VCaP (cell line): Measurements from ENCODE around the gene ATP6AP2.

Experiments
- H3K27ac ChIP-seq: fragments of 450-650 bp; 2 replicates; pipeline ENCODE4 v1.5.1; 2017
- TF ChIP-seq, protein P1 (sequence below): fragments of 450-650 bp; conservative IDR thresholded peaks from 2 replicates; pipeline ENCODE4 v1.5.1; 2017; ENCODE audit warnings: mild to moderate bottlenecking, moderate library complexity

Gene ATP6AP2

DNA sequence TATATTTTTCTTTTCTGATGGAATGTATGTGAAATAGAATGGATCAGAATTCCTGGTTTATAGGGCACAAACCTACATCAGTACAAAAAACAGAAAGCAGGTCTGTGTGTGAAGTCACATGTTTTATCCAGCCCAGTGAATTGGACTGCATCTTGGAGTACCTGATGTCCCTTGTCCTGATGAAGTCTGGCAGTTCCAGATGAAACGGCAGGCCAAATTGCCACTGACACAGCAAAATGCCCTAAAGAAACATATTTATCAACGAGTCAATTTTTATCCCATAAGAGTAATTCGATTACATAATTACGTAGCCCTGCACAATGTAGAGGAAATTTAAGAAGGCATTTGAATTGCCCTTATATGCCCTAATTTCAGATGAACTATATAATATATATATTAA is 37.8 kb upstream of the ATP6AP2 start:
- no peak overlapping the region for H3K27ac ChIP-seq
- TF ChIP-seq, protein P1, sequence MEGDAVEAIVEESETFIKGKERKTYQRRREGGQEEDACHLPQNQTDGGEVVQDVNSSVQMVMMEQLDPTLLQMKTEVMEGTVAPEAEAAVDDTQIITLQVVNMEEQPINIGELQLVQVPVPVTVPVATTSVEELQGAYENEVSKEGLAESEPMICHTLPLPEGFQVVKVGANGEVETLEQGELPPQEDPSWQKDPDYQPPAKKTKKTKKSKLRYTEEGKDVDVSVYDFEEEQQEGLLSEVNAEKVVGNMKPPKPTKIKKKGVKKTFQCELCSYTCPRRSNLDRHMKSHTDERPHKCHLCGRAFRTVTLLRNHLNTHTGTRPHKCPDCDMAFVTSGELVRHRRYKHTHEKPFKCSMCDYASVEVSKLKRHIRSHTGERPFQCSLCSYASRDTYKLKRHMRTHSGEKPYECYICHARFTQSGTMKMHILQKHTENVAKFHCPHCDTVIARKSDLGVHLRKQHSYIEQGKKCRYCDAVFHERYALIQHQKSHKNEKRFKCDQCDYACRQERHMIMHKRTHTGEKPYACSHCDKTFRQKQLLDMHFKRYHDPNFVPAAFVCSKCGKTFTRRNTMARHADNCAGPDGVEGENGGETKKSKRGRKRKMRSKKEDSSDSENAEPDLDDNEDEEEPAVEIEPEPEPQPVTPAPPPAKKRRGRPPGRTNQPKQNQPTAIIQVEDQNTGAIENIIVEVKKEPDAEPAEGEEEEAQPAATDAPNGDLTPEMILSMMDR, result no peak

DNA sequence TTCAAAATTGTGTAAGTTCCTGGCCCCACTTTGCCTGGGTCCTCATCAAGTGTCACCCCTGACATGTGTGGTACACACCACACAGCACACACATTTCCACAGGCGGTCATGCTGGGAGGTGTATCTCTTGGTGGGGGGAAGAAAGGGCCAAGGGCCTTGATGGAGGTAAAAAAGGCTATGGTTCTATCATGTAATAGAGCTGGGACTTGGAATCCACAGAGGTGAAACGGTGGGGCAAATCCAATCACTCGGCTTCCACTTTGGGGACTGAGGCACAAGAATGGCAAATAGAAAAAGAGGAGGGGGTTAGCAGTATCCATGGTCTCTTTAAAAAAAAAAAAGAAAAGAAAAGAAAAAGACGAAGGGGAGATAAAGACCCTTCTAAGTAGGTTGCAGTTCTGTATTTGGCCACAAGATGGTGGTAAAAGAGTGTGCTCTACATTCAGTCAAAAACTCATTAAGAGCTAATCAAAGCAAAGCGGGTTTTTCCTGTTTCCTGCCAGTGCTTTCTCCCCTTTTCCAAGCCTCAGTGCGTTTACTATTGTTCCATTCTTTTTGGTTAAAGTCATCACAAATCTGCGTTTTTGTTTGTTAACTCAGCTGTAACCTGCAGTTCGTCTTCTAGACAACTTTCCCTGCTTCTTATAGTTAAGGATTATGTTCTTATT is 37.0 kb upstream of the ATP6AP2 start:
- TF ChIP-seq, protein P1, result peak; percentile 82
- H3K27ac ChIP-seq, result peak overlapping the region; percentile 65

DNA sequence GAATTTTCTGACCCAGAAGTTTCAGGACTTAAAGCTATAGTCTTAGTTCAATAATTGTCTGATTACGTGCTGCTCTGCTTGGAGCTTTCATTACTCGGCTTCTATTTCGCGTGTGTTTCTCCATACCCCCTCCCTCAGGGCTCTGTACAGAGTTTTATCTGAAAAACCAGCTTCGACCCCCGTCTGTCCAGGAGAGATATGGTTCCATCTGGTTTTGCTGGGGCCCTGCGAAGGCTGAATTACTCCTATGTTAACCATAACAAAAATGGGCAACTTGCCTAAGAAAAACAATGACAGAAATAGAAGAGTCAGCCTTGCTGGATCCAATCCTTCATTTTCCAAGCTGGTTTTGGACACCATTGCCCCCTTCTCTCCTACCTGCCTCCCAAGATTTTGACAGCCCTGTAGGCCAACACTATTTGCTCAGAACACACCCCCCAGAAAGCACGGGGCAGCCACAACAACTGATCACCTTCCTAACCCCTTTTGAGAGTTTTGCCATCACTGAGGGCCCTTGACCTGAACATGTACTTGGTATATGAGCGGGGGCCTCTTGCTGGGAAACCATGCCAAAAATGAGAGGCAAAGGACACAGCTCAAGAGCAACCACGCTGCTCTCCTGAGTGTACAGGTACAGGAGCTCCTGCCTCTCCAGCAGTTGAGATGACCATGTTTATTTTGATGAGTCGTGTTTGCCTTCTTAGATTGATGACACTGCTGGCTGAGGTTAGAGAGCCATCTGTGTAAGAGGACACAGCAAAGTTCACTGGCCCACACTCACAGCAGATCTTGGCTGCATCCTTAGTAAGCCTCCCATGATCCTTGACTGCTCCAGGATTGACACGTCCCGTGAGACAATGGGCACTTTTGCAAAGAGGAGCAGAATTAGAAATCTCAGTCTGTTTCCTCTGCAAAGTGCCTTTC is 36.2 kb upstream of the ATP6AP2 start:
- TF ChIP-seq, protein P1, result no peak
- peak overlapping the region; percentile 65 for H3K27ac ChIP-seq

DNA sequence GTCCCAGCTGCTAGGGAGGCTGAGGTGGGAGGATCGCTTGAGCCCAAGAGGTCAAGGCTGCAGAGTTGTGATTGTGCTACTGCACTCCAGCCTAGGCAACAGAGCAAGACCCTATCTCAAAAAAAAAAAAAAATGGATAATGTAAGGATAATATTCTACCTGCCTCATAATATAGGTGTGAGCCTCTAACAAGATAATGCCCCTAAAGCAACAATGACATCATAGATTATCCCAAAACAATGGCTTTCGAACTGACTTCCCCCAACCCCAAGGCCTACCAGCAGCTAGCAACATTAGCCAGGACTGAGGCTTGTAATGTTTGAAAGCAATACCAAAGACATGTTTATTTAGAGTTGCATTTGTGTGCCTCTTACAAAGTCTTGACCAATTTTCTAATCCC is 33.9 kb upstream of the ATP6AP2 start:
- TF ChIP-seq, protein P1, result no peak
- no peak overlapping the region for H3K27ac ChIP-seq

DNA sequence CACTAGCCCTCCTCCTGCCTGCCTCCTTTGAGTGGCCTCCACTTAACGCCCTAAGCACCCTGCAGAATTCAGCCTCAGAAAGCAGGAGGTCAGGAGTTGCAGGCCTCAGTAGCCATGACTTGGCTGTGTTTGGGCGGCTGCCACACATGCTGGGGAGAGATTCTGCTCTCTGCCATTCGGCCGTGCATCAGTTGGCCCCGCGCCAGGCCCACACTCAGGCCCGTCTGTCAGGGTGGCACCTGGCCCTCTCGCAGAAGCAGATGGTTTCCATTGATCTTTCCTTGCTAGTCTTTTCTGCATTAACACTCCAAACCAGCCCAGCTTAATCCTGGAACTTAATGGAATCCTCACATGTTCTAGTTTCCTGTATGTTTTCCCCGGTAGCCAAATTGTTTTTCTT is 30.7 kb upstream of the ATP6AP2 start:
- TF ChIP-seq, protein P1, result no peak
- H3K27ac ChIP-seq, result peak overlapping the region; percentile 24

DNA sequence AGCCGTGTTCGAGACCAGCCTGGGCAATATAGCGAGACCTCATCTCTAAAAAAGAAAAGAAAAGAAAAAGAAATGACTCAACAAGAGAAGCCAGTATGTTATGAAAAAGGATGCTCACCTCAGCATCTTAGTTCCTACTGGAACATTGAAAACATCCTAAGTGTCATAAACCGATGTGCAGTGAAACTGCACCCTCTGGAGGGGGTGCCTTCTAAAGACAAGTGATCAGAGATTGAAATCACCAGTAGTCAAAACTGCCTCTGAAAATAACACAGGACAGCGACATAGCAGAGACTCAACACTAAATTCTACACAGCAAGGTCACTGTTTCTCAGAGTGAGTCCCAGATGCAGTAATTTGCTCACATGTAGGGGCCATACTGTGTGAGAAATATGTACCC is 28.0 kb upstream of the ATP6AP2 start:
- TF ChIP-seq, protein P1, result peak; percentile 65
- no peak overlapping the region for H3K27ac ChIP-seq

DNA sequence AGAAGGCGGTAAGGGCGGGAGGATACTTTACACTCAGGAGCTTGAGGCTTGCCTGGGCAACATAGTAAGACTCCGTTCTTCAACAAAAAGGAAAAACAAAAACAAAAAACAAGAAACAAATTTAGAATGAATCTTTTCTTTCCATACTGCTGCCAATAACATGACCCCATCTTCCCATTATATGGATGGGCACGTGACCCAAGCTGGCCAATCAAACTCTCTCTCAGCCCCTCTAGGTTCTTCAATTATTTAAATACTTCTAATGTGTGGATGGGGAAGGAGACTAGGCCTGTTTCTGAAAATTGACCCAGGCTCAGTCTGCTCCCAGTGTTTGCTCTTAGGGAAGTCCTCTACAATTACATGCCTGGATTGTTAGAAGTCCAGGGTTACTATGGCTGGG is 22.2 kb upstream of the ATP6AP2 start:
- TF ChIP-seq, protein P1, result no peak
- no peak overlapping the region for H3K27ac ChIP-seq
